Lower leg skin (tissue), 4 donors: ENCODE results near the gene STRC. TPM values are rescaled to one million over a fixed set of nuclear protein-coding genes. Genes with fewer than 3 reads are reported as not detected.
"Not testable (repeated sequence)": the region's sequence is repeated elsewhere in the genome, so short reads cannot be mapped to it uniquely, and the experiment has no call there.

ENCODE experiments used
- DNase-seq, 2 donors: peaks; one replicate each; pipeline ENCODE4 v3.0.0-alpha.2; 2019; ENCODE audit warnings: low spot score in 2 of 2
- H3K4me3 ChIP-seq: fragments of 200-600 bp; sonication (generic); 2 replicates; pipeline ENCODE4 v1.5.1; 2017; ENCODE audit warnings: mild to moderate bottlenecking, low read depth; ENCODE audit not compliant: poor library complexity, severe bottlenecking
- POLR2A ChIP-seq, 2 donors: fragments of 450-650 bp; IDR thresholded peaks; one replicate each; pipeline ENCODE4 v1.6.1; 2016 to 2017; ENCODE audit warnings: antibody characterized with exemption in 2 of 2, mild to moderate bottlenecking in 1 of 2, moderate library complexity in 1 of 2
- WGBS, 2 donors: methylation state at CpG; one replicate each; pipeline ENCODE4 v1.1.5; 2018; 5-methylcytosine and 5-hydroxymethylcytosine counted together
- intact Hi-C: fragments of 100-400 bp; cut with DNase I; formaldehyde crosslinking; loops from one replicate; pipeline ENCODE4 v1.15.0; 2023; ENCODE audit warnings: low total_unique reads
- total RNA-seq, 4 donors: library from RNA; depleted of rRNA; stranded (reverse); fragments of >200 nt; gene quantifications; one replicate each; pipeline ENCODE4 v1.1.0, GENCODE V29; 2016
- TF ChIP-seq, protein P1 (sequence below), 3 donors: fragments of 450-650 bp; IDR thresholded peaks; one replicate each; pipeline ENCODE4 v1.5.1; 2016; ENCODE audit warnings: antibody characterized with exemption in 3 of 3, mild to moderate bottlenecking in 3 of 3, moderate library complexity in 2 of 3

The STRC gene
- under 1 TPM in 3 of 4 donors, not detected in 1; 0.23 to 0.69 (median 0.38) TPM for total RNA-seq

DNA sequence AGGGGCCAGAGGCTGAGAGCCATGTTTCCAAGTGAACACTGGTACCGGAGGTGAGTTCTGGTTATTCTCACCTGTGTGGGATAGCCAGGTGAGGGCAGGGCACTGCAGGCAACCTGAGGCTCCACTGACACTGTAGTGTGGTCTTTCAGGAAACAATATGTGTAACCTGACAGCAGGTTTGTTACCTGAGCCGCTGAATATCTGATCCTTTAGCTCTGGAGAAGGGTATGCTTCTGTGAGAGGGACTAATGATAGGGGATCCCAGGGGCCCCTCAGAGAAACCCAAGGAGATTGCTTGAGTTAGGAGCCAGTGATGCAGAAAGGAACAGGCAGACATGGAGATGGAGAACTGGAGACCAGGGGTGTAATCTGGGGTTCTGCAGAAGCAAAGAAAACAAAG, at the start of gene STRC:
TSS of gene STRC (minus strand) at position 101 of the 400 bp plus-strand sequence. CDS start at position 23, 78 bp downstream.
- H3K4me3 ChIP-seq, DNase-seq, intact Hi-C loops: not testable (repeated sequence)
- WGBS, 2 donors, result no CpG with 5 or more reads among the region's 2 CpGs

DNA sequence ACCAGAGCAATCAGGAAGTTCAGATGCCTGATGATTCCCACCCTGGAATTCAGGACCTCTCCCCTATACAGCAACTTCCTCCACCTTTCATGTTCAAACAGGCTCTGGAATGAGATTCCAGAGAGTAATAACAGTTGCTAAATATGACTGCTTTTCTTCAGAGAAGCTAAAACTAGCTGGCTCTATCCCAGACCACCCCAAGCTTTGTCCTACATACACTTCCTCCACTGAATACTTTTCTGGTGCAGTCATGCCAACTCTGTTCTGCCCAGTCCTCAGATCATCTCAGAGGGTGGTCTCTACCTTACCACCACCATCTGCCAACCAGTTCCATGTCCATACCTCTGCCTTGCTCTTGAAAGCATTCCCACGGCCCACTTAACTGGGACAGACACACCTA, 47.6 kb upstream of the STRC start:
- no CpG with 5 or more reads among the region's 1 CpG for WGBS, 2 donors
- intact Hi-C loops, H3K4me3 ChIP-seq, DNase-seq: not testable (repeated sequence)

DNA sequence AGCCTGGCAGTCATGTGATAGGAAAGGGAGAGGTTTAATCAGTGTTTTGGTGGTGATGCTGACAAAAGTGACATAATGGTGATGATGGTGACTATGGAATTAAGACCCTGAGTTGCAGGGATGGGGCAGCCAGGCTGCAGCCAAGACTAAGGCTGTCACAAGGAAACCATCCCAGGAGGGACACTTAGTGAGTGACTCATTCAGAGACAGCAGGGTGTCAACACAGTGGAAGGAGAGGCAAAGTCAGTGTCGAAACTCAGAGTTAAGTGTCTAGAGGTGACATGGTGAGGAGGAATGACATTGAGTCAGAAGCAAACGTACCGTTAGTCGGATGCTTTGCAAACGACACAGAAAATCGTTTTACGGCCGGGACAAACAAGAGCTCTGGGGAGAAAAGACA, 44.7 kb upstream of the STRC start:
- intact Hi-C loops, DNase-seq, H3K4me3 ChIP-seq: not testable (repeated sequence)
- whole genome bisulfite sequencing, 2 donors, result no CpG with 5 or more reads among the region's 8 CpGs

DNA sequence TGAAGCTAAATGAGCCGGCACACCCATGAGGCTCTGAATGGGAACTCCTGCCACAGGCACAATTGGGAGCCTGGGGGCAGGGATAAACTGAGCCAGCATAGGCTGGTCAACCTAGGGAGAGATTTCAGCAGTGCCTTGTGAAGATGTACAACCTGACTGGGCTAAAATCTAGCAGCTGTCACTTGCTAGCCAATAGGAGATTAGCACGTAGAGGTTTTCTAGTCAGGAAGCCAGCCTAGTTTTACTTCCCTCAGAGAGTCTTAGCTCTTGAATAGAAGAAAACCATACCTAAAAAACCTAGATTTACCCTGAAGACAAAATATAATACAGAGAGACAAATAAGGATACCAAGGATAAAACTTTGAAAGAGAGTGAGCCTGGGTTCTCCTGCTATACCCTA, 43.7 kb upstream of the STRC start:
- intact Hi-C loops, DNase-seq, H3K4me3 ChIP-seq: not testable (repeated sequence)
- WGBS, 2 donors, result no CpG with 5 or more reads among the region's 2 CpGs

DNA sequence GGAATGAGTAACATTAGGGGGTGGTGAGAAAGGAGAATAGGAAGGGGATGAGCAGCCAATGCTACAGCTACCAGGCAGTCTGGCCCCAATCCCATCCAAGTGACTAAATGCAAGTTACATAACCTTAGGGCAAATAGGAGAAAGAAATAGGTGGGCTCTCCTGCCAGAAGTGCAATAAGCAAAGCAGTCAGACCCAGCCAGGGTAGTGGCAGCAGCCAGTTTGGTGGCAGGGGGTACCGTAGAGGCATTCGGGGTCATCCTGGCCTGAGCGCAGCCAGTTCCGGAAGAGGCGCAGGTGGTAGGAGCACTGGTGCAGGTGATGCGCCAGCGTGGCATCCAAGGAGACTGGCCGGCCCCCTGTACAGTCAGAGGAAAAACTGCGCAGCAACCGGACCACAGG, 41.1 kb upstream of the STRC start:
- intact Hi-C loops, DNase-seq, H3K4me3 ChIP-seq: not testable (repeated sequence)
- WGBS, 2 donors, result no CpG with 5 or more reads among the region's 10 CpGs

DNA sequence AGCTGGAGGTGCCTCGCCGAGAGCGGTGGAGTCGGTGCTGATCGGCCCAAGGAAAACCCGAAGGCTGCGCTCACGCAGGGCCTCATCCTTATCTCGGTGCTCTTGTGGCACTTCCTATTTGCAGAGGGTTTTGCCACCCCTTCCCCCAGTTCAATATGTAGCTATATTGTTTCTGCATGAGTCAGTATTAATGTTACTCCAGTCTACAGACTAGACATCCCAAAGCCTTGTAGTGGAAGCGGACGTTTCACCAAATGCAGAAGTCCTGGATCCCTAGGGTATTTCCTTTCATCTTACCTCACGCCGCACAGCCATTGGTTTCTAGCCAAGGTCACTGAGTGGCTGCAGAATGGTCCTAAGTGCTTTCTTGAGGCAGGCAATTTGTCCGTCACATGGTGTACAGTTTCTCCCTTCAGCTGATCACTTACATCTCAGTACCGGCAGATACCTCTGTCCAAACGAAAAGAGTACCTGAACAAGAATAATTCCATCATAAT, 30.9 kb upstream of the STRC start:
- DNase-seq, intact Hi-C loops: not testable (repeated sequence)
- whole genome bisulfite sequencing, 2 donors, result 96 to 99% methylated on average over 16 of the region's 16 CpGs

DNA sequence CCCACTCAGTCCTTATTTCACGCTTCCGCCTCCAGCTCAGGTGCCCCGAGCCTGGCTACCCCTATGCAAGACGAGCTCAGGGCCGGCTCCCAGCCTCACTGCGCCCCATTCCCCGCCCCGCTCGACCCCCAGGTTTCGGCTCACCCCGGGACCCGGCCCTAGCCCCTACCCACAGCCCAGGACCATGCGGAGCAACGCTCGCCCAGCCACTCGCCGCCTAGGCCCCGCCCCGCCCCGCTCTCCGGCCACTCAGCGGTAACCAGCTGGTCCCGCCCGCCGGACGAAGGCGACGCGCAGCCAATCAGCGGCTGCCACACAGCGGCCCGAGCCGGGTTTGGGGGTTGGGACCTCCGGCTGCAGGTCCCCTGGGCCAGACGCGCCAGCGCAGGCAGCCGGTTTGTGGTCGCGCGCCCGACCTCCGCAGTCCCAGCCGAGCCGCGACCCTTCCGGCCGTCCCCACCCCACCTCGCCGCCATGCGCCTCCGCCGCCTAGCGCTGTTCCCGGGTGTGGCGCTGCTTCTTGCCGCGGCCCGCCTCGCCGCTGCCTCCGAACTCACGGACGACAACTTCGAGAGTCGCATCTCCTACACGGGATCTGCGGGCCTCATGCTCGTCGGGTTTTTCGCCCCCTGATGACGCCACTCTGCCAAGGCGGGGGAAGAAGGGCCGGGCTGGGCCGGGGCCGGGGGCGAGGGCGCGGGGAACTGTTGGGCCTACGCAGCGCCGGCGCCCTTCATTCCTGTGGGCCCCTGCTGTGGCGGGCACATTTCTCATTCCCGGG, 30.2 kb upstream of the STRC start, which contains the start of gene CATSPER2:
TSS of gene CATSPER2 (minus strand) at position 196 of the 781 bp plus-strand sequence. CDS start 783 bp downstream, outside the sequence.
- intact Hi-C loops, result no loop called here
- no peak for DNase-seq
- WGBS, 2 donors, result 90 to 92% methylated on average over 81 to 83 of the region's 85 CpGs
- H3K4me3 ChIP-seq, result no peak within 1 kb of the TSS
- TF ChIP-seq POLR2A (IDR thresholded peaks at IDR 0.05), result no peak
- TF ChIP-seq, protein P1, sequence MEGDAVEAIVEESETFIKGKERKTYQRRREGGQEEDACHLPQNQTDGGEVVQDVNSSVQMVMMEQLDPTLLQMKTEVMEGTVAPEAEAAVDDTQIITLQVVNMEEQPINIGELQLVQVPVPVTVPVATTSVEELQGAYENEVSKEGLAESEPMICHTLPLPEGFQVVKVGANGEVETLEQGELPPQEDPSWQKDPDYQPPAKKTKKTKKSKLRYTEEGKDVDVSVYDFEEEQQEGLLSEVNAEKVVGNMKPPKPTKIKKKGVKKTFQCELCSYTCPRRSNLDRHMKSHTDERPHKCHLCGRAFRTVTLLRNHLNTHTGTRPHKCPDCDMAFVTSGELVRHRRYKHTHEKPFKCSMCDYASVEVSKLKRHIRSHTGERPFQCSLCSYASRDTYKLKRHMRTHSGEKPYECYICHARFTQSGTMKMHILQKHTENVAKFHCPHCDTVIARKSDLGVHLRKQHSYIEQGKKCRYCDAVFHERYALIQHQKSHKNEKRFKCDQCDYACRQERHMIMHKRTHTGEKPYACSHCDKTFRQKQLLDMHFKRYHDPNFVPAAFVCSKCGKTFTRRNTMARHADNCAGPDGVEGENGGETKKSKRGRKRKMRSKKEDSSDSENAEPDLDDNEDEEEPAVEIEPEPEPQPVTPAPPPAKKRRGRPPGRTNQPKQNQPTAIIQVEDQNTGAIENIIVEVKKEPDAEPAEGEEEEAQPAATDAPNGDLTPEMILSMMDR (IDR thresholded peaks at IDR 0.05), result no peak

More for the DNA sequence above, 30.9 kb upstream of the STRC start:
- not testable (repeated sequence) for H3K4me3 ChIP-seq

DNA sequence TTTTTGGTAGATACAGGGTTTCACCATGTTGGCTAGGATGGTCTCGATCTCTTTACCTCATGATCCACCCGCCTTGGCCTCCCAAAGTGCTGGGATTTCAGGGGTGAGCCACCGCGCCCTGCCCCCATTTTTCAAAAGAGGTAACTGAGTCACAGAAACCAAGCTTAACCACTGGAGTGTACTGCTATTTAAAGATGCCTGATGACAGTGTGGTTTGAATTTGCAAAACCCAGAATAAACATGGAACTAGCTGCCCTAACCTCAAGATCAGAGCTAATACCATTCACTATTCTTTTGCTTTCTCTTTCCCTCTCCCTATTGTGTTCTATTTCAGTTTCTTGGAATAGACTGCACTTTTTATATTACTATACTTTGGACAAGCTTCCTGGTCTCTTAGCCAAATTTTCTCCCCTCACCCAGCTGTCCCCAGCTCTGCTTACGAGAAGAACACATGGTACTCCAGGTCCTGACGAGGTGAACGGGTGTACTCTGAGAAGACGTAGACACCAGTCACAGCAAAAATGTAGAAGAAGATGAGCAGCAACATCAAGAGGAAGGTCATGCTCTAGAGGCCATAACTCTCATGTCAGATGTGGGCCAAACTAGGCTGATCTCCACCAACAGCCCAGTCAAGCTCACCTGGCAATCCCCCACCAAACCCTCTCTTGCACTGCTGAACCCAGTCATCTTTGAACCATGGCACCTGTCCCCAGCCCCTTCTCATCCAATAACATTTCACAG, 20.0 kb upstream of the STRC start:
- H3K4me3 ChIP-seq, DNase-seq, intact Hi-C loops: not testable (repeated sequence)
- WGBS, 2 donors, result 93 to 94% methylated on average over 8 of the region's 8 CpGs

DNA sequence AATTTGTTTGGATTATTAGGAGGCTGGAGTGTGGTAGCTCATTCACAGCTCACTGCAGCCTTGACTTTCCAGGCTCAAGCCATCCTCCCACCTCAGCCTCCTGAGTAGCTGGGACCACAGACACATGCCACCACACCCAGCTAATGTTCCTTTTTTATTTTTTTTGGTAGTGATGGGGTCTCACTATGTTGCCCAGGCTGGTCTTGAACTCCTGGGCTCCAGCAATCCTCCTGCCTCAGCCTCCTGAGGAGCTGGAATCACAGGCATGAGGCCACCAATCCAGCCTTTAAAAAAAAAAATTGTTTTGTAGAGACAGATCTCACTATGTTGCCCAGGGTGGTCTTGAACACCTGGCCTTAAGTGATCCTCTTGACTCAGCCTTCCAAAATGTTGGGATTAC, 8.3 kb upstream of the STRC start:
- intact Hi-C loops, DNase-seq, H3K4me3 ChIP-seq: not testable (repeated sequence)

DNA sequence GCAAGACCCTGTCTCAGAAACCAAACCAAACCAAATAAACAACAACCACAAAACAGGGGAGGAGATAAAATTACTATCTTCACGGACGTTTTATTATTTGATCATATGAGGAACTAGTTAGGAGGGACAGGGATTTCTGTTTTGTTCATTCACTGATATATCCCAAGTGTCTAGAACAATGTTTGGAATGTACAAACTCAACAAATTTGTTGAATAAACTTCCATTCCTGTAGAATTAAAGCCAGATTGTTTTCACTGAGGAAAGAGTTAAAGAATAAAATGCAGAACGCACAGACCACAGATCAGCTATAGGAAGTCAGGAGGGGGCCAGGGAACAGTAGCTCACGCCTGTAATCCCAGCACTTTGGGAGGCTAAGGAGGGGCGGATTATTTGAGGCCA, 6.5 kb upstream of the STRC start:
- no peak for DNase-seq
- intact Hi-C loops, result no loop called here
- TF ChIP-seq POLR2A (IDR thresholded peaks at IDR 0.05), result no peak
- TF ChIP-seq, protein P1 (IDR thresholded peaks at IDR 0.05), result no peak
- H3K4me3 ChIP-seq, result no peak overlapping the region
- WGBS, 2 donors, result 22 to 24% methylated on average over 5 of the region's 5 CpGs

DNA sequence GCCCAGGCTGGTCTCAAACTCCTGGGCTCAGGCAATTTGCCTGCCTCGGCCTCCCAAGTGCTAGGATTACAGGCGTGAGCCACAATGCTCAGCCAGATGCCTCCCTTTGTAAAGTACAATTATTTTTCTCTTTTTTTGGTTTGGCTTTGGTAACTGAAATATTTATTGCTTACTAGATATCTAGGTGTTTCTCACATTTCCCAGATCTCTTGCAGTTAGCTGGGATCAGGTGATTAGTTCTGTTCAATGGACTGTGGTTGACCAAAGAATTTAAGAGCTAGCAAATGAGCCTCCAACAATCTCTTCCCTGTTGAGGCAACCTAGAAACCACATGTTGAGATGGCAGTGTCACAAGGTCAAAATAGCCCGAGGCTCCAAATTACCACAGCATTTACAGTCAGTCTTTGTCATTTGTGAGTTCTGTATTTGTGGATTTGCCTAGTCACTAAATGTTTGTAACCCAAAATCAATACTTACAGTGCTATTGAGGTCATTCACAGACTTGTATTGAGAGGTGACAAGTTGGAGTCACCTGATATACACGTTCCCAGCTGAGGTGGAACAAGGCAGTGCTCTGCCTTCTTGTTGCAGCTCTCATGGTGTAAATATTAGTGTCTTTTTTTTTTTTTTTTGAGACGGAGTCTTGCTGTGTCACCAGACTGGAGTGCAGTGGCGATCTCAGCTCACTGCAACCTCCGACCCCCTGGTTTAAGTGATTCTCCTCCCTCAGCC, 3.6 kb upstream of the STRC start:
- 60 to 64% methylated on average over 6 of the region's 7 CpGs for WGBS, 2 donors
- H3K4me3 ChIP-seq, DNase-seq, intact Hi-C loops: not testable (repeated sequence)

DNA sequence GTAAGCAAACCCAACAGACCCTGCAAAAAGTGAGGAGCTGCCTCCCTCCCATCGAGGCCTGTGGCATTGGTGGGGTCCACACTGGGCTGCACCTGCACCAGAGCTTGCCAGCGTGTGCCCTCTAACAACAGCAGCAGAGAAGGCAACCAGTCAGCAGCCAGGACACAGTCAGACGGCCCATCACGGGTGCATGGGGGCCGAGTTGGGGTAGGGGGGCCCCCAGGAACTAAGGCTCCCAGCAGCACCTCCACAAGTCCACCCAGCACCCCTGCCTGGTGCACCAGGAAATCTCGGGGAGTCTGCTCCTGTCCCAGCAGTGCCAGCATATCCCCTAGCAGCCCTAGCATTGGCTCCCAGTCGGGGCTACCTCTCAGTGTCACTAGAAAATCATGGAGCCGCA, 850 bp downstream of the STRC start:
- 60% methylated on average over 1 of the region's 8 CpGs; no CpG with 5 or more reads in 1 of the 2 donors for WGBS, 2 donors
- DNase-seq, intact Hi-C loops, H3K4me3 ChIP-seq: not testable (repeated sequence)
